Gastroesophageal sphincter (tissue), 3 donors: ENCODE measurements around the gene RSU1.

ENCODE experiments used
- CTCF ChIP-seq, 4 experiments: fragments of 200-600 bp in 2 of 4; fragments of 450-650 bp in 2 of 4; sonication (generic) in 1 of 4; IDR thresholded peaks; one replicate each; pipeline ENCODE4 v1.5.1; 2017 to 2019; ENCODE audit warnings: antibody characterized with exemption in 4 of 4, mild to moderate bottlenecking in 2 of 4, moderate library complexity in 2 of 4
- EP300 ChIP-seq: sonication (generic); formaldehyde crosslinking; IDR thresholded peaks from one replicate; pipeline ENCODE4 v1.6.1; 2017; ENCODE audit warnings: antibody characterized with exemption, mild to moderate bottlenecking
- POLR2A ChIP-seq, 2 donors: fragments of 450-650 bp; IDR thresholded peaks; one replicate each; pipeline ENCODE4 v1.6.1; 2017; ENCODE audit warnings: antibody characterized with exemption in 2 of 2, mild to moderate bottlenecking in 2 of 2, moderate library complexity in 1 of 2
- POLR2AphosphoS5 ChIP-seq: sonication (generic); formaldehyde crosslinking; IDR thresholded peaks from one replicate; pipeline ENCODE4 v1.6.1; 2017; ENCODE audit warnings: antibody characterized with exemption

- TF ChIP-seq CTCF (IDR thresholded peaks at IDR 0.05) (no peak), POLR2A (IDR thresholded peaks at IDR 0.05) (no peak), POLR2AphosphoS5 (no peak), EP300 (no peak)
Observed at GRCh38 chr10:16597656-16598055, 219.6 kb downstream of the RSU1 start.
